ENCODE data around the gene TIMMDC1.

The TIMMDC1 gene, protein sequence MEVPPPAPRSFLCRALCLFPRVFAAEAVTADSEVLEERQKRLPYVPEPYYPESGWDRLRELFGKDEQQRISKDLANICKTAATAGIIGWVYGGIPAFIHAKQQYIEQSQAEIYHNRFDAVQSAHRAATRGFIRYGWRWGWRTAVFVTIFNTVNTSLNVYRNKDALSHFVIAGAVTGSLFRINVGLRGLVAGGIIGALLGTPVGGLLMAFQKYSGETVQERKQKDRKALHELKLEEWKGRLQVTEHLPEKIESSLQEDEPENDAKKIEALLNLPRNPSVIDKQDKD

DNA sequence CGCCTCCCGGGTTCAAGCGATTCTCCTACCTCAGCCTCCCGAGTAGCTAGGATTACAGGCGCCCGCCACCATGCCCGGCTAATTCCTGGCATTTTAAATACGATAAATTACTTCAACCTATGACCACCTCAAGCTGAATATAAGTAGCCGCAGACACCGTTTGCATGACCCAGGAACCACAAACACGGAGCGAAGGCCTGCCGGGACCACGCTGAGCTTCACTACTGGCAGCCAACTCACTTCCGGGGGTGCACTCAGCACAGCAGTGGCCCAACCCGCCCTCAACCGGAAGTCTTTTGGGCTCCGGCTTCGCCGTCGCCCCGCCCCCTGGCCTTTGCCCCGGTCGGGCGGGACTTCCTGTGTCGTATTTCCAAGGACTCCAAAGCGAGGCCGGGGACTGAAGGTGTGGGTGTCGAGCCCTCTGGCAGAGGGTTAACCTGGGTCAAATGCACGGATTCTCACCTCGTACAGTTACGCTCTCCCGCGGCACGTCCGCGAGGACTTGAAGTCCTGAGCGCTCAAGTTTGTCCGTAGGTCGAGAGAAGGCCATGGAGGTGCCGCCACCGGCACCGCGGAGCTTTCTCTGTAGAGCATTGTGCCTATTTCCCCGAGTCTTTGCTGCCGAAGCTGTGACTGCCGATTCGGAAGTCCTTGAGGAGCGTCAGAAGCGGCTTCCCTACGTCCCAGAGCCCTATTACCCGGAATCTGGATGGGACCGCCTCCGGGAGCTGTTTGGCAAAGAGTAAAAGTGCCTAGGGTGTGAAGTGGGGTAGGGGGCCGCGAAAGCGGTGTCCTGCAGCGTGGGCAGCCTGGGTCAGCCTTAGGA lies at the start of gene TIMMDC1:
TSS of gene TIMMDC1 (plus strand) at position 362 of the 826 bp plus-strand sequence. CDS start at position 549, 187 bp downstream.
- in situ Hi-C loops (cut with MboI; ENCODE audit: low pct_unique_long_range_greater_than_20kb, low sequenced_read_pairs, unreplicated experiment): no loop called here

DNA sequence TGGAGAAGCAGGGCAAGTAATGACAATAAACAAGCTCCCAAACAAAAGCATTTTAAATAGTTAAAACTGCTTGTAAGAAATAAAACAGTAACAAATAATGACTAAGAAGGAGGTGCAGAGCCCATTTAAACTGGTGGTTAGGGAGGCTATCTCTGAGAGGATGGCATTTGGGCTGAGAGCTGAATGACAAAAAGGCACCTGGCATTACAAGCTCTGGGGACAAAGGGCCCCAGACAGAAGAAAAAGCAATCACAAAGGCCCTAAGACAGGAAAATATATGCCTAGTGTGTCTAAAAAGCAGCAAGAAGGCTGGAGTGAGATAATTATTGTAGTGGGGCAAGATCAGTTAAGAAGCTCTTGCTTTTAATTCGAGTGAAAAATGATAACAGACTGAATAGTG lies 44.5 kb upstream of the TIMMDC1 start:
- TF ChIP-seq, protein P1, sequence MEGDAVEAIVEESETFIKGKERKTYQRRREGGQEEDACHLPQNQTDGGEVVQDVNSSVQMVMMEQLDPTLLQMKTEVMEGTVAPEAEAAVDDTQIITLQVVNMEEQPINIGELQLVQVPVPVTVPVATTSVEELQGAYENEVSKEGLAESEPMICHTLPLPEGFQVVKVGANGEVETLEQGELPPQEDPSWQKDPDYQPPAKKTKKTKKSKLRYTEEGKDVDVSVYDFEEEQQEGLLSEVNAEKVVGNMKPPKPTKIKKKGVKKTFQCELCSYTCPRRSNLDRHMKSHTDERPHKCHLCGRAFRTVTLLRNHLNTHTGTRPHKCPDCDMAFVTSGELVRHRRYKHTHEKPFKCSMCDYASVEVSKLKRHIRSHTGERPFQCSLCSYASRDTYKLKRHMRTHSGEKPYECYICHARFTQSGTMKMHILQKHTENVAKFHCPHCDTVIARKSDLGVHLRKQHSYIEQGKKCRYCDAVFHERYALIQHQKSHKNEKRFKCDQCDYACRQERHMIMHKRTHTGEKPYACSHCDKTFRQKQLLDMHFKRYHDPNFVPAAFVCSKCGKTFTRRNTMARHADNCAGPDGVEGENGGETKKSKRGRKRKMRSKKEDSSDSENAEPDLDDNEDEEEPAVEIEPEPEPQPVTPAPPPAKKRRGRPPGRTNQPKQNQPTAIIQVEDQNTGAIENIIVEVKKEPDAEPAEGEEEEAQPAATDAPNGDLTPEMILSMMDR (IDR thresholded peaks at IDR 0.05; ENCODE audit: extremely low read depth, insufficient read depth, missing control alignments): no peak
- no peak for DNase-seq (ENCODE audit: low spot score)
- in situ Hi-C loops (cut with MboI; ENCODE audit: low pct_unique_long_range_greater_than_20kb, low sequenced_read_pairs, unreplicated experiment): no loop called here

More for the DNA sequence above, at the start of gene TIMMDC1:
- DNase-seq (ENCODE audit: low spot score): peak; percentile 94
- TF ChIP-seq, protein P1 (IDR thresholded peaks at IDR 0.05; ENCODE audit: extremely low read depth, insufficient read depth, missing control alignments): no peak

DNA sequence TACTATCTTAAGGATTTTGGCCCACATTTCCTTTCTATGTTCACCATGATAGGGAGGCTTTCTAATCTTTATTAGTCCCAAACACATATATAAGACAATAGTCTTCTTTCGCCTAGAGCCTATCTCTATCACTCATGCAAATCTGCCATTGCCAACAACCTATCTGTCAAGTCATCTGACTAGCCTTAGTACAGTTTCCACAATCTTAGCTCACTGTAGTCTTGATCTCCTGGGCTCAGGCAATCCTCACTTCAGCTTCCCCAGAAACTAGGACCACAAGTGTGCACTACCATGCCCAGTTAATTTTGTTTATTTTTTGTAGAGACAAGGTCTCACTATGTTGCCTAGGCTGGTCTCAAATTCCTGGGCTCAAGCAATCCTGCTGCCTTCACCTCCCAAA lies 41.9 kb upstream of the TIMMDC1 start:
- TF ChIP-seq, protein P1 (IDR thresholded peaks at IDR 0.05; ENCODE audit: extremely low read depth, insufficient read depth, missing control alignments): no peak
- in situ Hi-C loops (cut with MboI; ENCODE audit: low pct_unique_long_range_greater_than_20kb, low sequenced_read_pairs, unreplicated experiment): no loop called here
- no peak for DNase-seq (ENCODE audit: low spot score)

DNA sequence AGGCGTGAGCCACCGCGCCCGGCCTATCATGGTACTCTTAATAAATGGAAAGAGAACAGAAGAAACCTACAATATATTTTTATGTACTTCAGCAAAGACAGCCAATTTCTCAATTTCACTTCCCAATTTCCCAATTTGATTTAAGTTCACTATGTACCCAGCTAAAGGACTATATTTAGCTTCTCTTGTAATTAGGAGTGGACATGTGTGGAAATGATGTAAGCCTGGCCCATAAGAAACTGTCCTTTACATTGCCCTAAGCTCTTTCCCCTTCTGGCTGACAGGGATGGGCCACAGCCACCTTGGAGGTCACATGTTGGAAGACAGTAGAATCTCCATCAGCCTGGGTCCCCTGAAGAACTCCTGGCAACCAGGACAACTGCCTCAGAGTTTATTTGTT lies 41.1 kb upstream of the TIMMDC1 start:
- TF ChIP-seq, protein P1 (IDR thresholded peaks at IDR 0.05; ENCODE audit: extremely low read depth, insufficient read depth, missing control alignments): no peak
- in situ Hi-C loops (cut with MboI; ENCODE audit: low pct_unique_long_range_greater_than_20kb, low sequenced_read_pairs, unreplicated experiment): no loop called here
- no peak for DNase-seq (ENCODE audit: low spot score)

DNA sequence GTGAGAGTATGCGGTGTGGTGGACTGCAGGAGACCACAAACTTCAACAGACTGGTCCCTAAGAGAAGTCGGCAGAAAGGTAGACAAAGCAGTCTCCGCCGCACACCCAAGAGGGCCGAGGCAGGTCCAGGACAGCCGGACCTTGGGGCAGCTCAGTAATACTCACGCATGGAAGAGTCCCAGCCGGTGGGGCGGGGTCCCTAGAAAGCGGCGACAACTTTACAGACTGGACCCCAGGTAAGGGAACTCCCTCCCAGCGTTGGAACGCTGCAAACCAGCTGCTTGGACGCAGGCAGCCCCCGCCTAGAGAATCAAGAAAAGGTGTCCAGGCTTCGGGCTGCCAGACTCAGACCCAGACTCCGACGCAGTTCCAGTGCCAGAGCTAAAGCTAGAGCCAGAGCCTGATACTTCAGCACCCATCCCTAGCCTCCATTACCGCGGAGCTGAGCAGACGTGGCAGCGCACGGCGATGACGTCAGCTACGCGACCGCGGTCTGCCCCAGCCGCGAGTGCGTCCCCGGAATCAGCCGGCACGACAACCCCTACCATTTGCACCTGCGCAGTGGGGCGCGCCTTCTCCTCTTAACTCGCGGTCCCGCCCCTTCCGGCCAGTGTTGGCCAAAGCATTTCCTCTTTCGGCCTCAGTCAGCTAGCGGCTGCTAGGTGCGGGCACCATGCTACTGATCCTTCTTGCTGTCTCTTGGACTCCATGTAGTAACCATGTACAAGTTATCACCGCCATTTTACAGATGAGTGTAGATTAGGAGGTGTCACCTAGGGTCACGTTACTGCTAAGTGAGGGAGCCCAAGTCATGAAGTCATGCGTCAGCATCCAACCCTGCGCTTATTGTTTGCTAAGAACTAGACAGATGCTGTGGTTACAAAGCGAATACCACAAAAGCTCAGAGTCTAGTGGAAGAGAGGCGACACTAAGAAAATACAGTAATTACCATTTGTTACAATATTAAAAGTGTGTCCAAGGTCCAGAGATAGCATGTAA lies 34.9 kb upstream of the TIMMDC1 start, which contains the start of gene TMEM39A:
TSS of gene TMEM39A (minus strand) at position 445 of the 999 bp plus-strand sequence. CDS start 1,541 bp downstream, outside the sequence.
- peak; percentile 98 for DNase-seq (ENCODE audit: low spot score)
- in situ Hi-C loops (cut with MboI; ENCODE audit: low pct_unique_long_range_greater_than_20kb, low sequenced_read_pairs, unreplicated experiment): no loop called here
- TF ChIP-seq, protein P1 (IDR thresholded peaks at IDR 0.05; ENCODE audit: extremely low read depth, insufficient read depth, missing control alignments): no peak

DNA sequence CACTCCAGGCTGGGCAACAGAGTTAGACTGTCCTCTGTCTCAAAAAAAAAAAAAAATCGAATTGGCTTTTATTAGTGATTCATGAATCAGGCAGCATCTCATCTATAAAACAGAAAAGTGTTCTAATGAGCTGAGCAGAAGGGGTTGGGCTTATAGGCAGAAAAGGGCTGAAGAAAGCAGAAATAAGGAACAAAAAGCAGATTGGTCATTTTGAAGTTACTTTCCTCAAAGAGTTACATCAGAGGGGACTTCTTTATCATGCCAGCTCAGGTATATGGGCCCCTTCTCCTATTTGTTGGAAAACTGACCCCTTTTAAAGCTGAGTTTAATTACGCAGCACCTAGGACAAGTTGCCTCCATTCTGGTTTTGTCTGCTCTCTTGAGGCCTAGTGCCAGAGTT lies 30.3 kb upstream of the TIMMDC1 start:
- in situ Hi-C loops (cut with MboI; ENCODE audit: low pct_unique_long_range_greater_than_20kb, low sequenced_read_pairs, unreplicated experiment): no loop called here
- no peak for DNase-seq (ENCODE audit: low spot score)
- TF ChIP-seq, protein P1 (IDR thresholded peaks at IDR 0.05; ENCODE audit: extremely low read depth, insufficient read depth, missing control alignments): no peak

All from GM13977 (cell line).